ENCODE measurements around the gene CORO2A. TPM values are rescaled to one million over a fixed set of nuclear protein-coding genes. Genes with fewer than 3 reads are reported as not detected.

Gene CORO2A
- total and polyA plus RNA-seq, 2 of the 13 experiments (the other 11 are each of a cell fraction or from before 2014, with no cell fraction given) = 14.4 to 15.3 TPM

DNA sequence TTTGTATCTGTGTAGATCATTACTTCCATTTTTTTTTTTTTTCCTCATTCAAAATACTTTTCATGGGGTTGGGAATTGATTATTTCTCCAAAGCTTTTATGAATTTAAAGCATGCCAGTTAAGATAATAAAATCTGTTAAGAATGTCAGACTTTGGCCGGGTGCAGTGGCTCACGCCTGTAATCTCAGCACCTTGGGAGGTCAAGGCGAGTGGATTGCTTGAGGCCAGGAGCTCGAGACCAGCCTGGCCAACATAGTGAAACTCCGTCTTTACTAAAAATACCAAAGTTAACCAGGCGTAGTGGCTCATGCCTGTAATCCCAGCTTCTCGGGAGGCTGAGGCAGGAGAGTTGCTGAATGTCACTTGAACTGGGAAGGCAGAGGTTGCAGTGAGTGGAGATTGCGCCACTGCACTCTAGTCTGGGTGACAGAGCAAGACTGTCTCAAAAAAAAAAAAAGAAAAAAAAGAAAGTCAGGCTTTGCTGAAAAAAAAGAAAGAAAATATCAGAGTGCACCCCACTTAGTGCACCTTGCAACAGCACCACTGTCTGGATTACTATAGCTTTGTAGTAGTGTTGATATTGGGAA lies 44.6 kb upstream of the CORO2A start:
- no TSS peak for BruUV-seq (replicated peaks)
- no peak overlapping the region for H3K9ac ChIP-seq (ENCODE audit: insufficient read depth, low read depth, low read length)
- peaks cover 0 to 1% of the 10 kb centered on the region in 2 experiments; a peak in 1 of 5 replicates for H3K36me3 ChIP-seq (replicated peaks in 1 of 2; ENCODE audit: control insufficient read depth in 1 of 2, insufficient read depth in 2 of 2, low read length in 2 of 2)
- FAIRE-seq = no peak
- TF ChIP-seq KDM4B (CRISPR knock-in tag; IDR thresholded peaks at IDR 0.05) = no peak
- TF ChIP-seq ZNF572 (CRISPR knock-in tag; IDR thresholded peaks at IDR 0.05) = no peak
- TF ChIP-seq, protein P1, sequence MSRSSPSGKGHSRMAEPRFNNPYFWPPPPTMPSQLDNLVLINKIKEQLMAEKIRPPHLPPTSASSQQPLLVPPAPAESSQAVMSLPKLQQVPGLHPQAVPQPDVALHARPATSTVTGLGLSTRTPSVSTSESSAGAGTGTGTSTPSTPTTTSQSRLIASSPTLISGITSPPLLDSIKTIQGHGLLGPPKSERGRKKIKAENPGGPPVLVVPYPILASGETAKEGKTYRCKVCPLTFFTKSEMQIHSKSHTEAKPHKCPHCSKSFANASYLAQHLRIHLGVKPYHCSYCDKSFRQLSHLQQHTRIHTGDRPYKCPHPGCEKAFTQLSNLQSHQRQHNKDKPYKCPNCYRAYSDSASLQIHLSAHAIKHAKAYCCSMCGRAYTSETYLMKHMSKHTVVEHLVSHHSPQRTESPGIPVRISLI (CRISPR knock-in tag; IDR thresholded peaks at IDR 0.05; ENCODE audit: borderline replicate concordance) = peak; percentile 35; the same call in 1 of the 2 replicates
- no peak for TF ChIP-seq MATR3 (CRISPR knock-in tag; IDR thresholded peaks at IDR 0.05)
- TF ChIP-seq NFE2L1 (CRISPR knock-in tag; IDR thresholded peaks at IDR 0.05; ENCODE audit: borderline replicate concordance) = no peak
- TF ChIP-seq POGZ (CRISPR knock-in tag; IDR thresholded peaks at IDR 0.05) = no peak
- TF ChIP-seq, protein P2, sequence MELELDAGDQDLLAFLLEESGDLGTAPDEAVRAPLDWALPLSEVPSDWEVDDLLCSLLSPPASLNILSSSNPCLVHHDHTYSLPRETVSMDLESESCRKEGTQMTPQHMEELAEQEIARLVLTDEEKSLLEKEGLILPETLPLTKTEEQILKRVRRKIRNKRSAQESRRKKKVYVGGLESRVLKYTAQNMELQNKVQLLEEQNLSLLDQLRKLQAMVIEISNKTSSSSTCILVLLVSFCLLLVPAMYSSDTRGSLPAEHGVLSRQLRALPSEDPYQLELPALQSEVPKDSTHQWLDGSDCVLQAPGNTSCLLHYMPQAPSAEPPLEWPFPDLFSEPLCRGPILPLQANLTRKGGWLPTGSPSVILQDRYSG (CRISPR knock-in tag; IDR thresholded peaks at IDR 0.05) = no peak
- no peak for TF ChIP-seq FOXO1 (CRISPR knock-in tag; IDR thresholded peaks at IDR 0.05)
- no peak for TF ChIP-seq ZMYM2 (CRISPR knock-in tag; IDR thresholded peaks at IDR 0.05)
- TF ChIP-seq CEBPB (IDR thresholded peaks at IDR 0.05; ENCODE audit: borderline replicate concordance, low read depth, low read length) = peak; percentile 33; the same call in 1 of the 2 replicates
- TF ChIP-seq HNRNPL (IDR thresholded peaks at IDR 0.05; ENCODE audit: low read depth, low read length) = no peak
- TF ChIP-seq, protein P3, sequence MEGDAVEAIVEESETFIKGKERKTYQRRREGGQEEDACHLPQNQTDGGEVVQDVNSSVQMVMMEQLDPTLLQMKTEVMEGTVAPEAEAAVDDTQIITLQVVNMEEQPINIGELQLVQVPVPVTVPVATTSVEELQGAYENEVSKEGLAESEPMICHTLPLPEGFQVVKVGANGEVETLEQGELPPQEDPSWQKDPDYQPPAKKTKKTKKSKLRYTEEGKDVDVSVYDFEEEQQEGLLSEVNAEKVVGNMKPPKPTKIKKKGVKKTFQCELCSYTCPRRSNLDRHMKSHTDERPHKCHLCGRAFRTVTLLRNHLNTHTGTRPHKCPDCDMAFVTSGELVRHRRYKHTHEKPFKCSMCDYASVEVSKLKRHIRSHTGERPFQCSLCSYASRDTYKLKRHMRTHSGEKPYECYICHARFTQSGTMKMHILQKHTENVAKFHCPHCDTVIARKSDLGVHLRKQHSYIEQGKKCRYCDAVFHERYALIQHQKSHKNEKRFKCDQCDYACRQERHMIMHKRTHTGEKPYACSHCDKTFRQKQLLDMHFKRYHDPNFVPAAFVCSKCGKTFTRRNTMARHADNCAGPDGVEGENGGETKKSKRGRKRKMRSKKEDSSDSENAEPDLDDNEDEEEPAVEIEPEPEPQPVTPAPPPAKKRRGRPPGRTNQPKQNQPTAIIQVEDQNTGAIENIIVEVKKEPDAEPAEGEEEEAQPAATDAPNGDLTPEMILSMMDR (CRISPR knock-in tag; IDR thresholded peaks at IDR 0.05) = no peak
- H3K79me2 ChIP-seq (ENCODE audit: insufficient read depth, low read length) = no peaks in the 10 kb centered on the region
- H3K27me3 ChIP-seq (ENCODE audit: control insufficient read depth in 1 of 2, insufficient read depth in 2 of 2, low read length in 2 of 2) = no peaks in the 10 kb centered on the region
- POLR2A ChIA-PET = interaction anchor here (1.3 to 1.6 kb wide), 2 partner anchors 8 to 19 kb away, joined by 5 read pairs; partner anchors contain the start of gene TBC1D2
- H3K4me1 ChIP-seq (ENCODE audit: insufficient read depth, low read length) = peaks cover 7% of the 10 kb centered on the region
- ATAC-seq = no peak
- WGBS (ENCODE audit: low lambda C conversion rate) = 82% methylated on average over 8 of the region's 8 CpGs
- no peak overlapping the region for H2AFZ ChIP-seq (ENCODE audit: low read length)
- no peak overlapping the region for H3K4me2 ChIP-seq (ENCODE audit: low read depth, low read length)
- CTCF ChIA-PET (ENCODE audit: low intra/inter-chr PET ratio, low total read pairs) = no interaction called here
- in situ Hi-C loops (cut with HindIII; ENCODE audit: extremely low pct_ligation_motif_present, low pct_unique_long_range_greater_than_20kb) (no loop called here), intact Hi-C loops (cut with micrococcal nuclease; ENCODE audit: unreplicated experiment) (no loop called here)
- H3K9me3 ChIP-seq (ENCODE audit: low read length) = no peaks in the 10 kb centered on the region
- H3K4me3 ChIP-seq (replicated peaks in 1 of 3; ENCODE audit: insufficient read depth in 1 of 3, low read depth in 2 of 3, low read length in 3 of 3) = no peak overlapping the region
- no peak overlapping the region for H3K27ac ChIP-seq (ENCODE audit: extremely low read length, insufficient read depth, low read length)
- no peak for DNase-seq (ENCODE audit: low spot score)
- no peaks in the 10 kb centered on the region for H4K20me1 ChIP-seq (ENCODE audit: insufficient read depth, low read length)

All from HepG2 (cell line).